ENCODE data around the gene NEURL1.

The NEURL1 gene

GRCh38 chr10:103599211-103599610 is 105.7 kb downstream of the NEURL1 start:
- TF ChIP-seq CTCF (IDR thresholded peaks at IDR 0.05; ENCODE audit: insufficient read depth, low read length, poor library complexity, severe bottlenecking): no peak
- no peak for TF ChIP-seq EZH2phosphoT487 (conservative IDR thresholded peaks at IDR 0.05; ENCODE audit: low read length)
- Histone ChIP-seq H3K9me3 (ENCODE audit: insufficient read depth, low read length) (no peaks in the 10 kb centered on the region), H3K9ac (ENCODE audit: low read length) (no peak overlapping the region), H3F3A (ENCODE audit: insufficient read depth) (no peaks in the 10 kb centered on the region), H3K79me2 (ENCODE audit: insufficient read depth, low read length) (no peaks in the 10 kb centered on the region), H4K20me1 (ENCODE audit: low read depth, low read length) (no peaks in the 10 kb centered on the region), H3K27me3 (ENCODE audit: low read length) (no peaks in the 10 kb centered on the region), H3K9me2 (replicated peaks; ENCODE audit: insufficient read depth, low read length) (no peaks in the 10 kb centered on the region), H3K4me2 (ENCODE audit: low read depth, low read length, poor library complexity, severe bottlenecking) (no peak overlapping the region), H3K27ac (ENCODE audit: low read depth, low read length) (no peak overlapping the region), H3K4me3 (ENCODE audit: insufficient read depth, low read length, poor library complexity, severe bottlenecking) (no peak overlapping the region), H2AFZ (ENCODE audit: low read depth, low read length, severe bottlenecking) (no peak overlapping the region), H3K36me3 (ENCODE audit: low read length) (no peaks in the 10 kb centered on the region)

GRCh38 chr10:103599907-103600306 is 106.4 kb downstream of the NEURL1 start:
- TF ChIP-seq EZH2phosphoT487 (conservative IDR thresholded peaks at IDR 0.05; ENCODE audit: low read length): no peak
- no peak for TF ChIP-seq CTCF (IDR thresholded peaks at IDR 0.05; ENCODE audit: insufficient read depth, low read length, poor library complexity, severe bottlenecking)
- H3K9me3 ChIP-seq (ENCODE audit: insufficient read depth, low read length): no peaks in the 10 kb centered on the region
- no peak overlapping the region for H3K9ac ChIP-seq (ENCODE audit: low read length)
- no peak overlapping the region for H3K4me2 ChIP-seq (ENCODE audit: low read depth, low read length, poor library complexity, severe bottlenecking)
- H2AFZ ChIP-seq (ENCODE audit: low read depth, low read length, severe bottlenecking): no peak overlapping the region
- no peaks in the 10 kb centered on the region for H3K36me3 ChIP-seq (ENCODE audit: low read length)
- no peaks in the 10 kb centered on the region for H3F3A ChIP-seq (ENCODE audit: insufficient read depth)
- no peaks in the 10 kb centered on the region for H3K27me3 ChIP-seq (ENCODE audit: low read length)
- H3K4me3 ChIP-seq (ENCODE audit: insufficient read depth, low read length, poor library complexity, severe bottlenecking): no peak overlapping the region
- no peak overlapping the region for H3K27ac ChIP-seq (ENCODE audit: low read depth, low read length)
- no peaks in the 10 kb centered on the region for H3K9me2 ChIP-seq (replicated peaks; ENCODE audit: insufficient read depth, low read length)
- no peaks in the 10 kb centered on the region for H3K79me2 ChIP-seq (ENCODE audit: insufficient read depth, low read length)
- no peaks in the 10 kb centered on the region for H4K20me1 ChIP-seq (ENCODE audit: low read depth, low read length)

- Histone ChIP-seq H3K4me2 (ENCODE audit: low read depth, low read length, poor library complexity, severe bottlenecking) (no peak overlapping the region), H3K27me3 (ENCODE audit: low read length) (no peaks in the 10 kb centered on the region), H3K9ac (ENCODE audit: low read length) (no peak overlapping the region), H3K4me3 (ENCODE audit: insufficient read depth, low read length, poor library complexity, severe bottlenecking) (no peak overlapping the region), H3K9me3 (ENCODE audit: insufficient read depth, low read length) (no peaks in the 10 kb centered on the region), H3K79me2 (ENCODE audit: insufficient read depth, low read length) (no peaks in the 10 kb centered on the region), H3K36me3 (ENCODE audit: low read length) (no peaks in the 10 kb centered on the region), H3K27ac (ENCODE audit: low read depth, low read length) (no peak overlapping the region), H3F3A (ENCODE audit: insufficient read depth) (no peaks in the 10 kb centered on the region), H2AFZ (ENCODE audit: low read depth, low read length, severe bottlenecking) (no peak overlapping the region), H4K20me1 (ENCODE audit: low read depth, low read length) (no peaks in the 10 kb centered on the region), H3K9me2 (replicated peaks; ENCODE audit: insufficient read depth, low read length) (no peaks in the 10 kb centered on the region)
- TF ChIP-seq EZH2phosphoT487 (conservative IDR thresholded peaks at IDR 0.05; ENCODE audit: low read length): no peak
- no peak for TF ChIP-seq CTCF (IDR thresholded peaks at IDR 0.05; ENCODE audit: insufficient read depth, low read length, poor library complexity, severe bottlenecking)
Observed at GRCh38 chr10:103600325-103600724, 106.8 kb downstream of the NEURL1 start.
